ENCODE data around the gene PDE4D. TPM values are rescaled to one million over a fixed set of nuclear protein-coding genes. Genes with fewer than 3 reads are reported as not detected.

The PDE4D gene
- total RNA-seq, 1 donor from 2014 or later = 50.0 TPM

DNA sequence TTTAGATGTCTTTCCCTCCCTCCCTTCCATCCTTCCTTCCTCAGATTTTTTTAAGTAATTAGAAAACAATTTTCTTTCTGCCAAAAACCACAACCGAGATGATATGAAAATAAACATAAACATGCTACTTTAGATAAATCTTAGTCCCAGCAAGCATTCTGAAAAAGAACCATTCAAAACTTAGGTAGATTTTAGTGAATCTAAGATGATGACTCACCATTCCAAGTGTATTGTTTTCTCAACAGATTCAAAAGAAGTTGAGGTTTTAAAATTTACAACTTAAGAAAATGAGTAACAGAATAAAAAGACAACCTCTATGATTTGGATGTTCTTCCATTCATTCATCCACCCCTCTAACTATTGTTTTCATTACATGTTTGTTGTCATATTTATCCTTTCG is 465.1 kb downstream of the PDE4D start:
- no peak overlapping the region for H3K4me3 Mint-ChIP-seq
- TF ChIP-seq, protein P1, sequence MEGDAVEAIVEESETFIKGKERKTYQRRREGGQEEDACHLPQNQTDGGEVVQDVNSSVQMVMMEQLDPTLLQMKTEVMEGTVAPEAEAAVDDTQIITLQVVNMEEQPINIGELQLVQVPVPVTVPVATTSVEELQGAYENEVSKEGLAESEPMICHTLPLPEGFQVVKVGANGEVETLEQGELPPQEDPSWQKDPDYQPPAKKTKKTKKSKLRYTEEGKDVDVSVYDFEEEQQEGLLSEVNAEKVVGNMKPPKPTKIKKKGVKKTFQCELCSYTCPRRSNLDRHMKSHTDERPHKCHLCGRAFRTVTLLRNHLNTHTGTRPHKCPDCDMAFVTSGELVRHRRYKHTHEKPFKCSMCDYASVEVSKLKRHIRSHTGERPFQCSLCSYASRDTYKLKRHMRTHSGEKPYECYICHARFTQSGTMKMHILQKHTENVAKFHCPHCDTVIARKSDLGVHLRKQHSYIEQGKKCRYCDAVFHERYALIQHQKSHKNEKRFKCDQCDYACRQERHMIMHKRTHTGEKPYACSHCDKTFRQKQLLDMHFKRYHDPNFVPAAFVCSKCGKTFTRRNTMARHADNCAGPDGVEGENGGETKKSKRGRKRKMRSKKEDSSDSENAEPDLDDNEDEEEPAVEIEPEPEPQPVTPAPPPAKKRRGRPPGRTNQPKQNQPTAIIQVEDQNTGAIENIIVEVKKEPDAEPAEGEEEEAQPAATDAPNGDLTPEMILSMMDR (conservative IDR thresholded peaks at IDR 0.05) = no peak
- no peaks in the 10 kb centered on the region for H3K27me3 Mint-ChIP-seq

DNA sequence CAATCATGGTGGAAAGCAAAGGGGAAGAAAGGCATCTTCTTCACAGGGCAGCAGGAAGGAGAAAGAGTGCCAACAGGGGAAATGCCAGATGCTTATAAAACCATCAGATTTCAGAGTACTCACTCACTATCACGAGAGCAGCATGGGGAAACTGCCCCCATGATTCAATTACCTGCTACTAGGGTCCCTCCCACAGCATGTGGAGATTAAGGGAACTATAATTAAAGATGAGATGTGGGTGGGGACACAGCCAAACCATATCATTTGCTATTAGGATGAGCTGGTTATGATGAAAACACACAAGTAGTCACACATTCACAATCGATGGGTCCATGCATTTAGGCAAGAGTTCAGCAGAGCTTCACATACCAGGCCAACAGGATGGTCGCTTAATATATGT is 469.0 kb downstream of the PDE4D start:
- H3K4me1 Mint-ChIP-seq (ENCODE audit: unreplicated experiment) = peaks cover 4% of the 10 kb centered on the region
- TF ChIP-seq, protein P1 (conservative IDR thresholded peaks at IDR 0.05) = no peak
- no peaks in the 10 kb centered on the region for H3K9me3 Mint-ChIP-seq
- DNase-seq (ENCODE audit: extremely low spot score, unreplicated experiment) = no peak
- H3K27ac Mint-ChIP-seq = no peak overlapping the region
- H3K4me3 Mint-ChIP-seq = no peak overlapping the region
- H3K36me3 Mint-ChIP-seq = peaks cover 4% of the 10 kb centered on the region
- H3K27me3 Mint-ChIP-seq = no peaks in the 10 kb centered on the region

More for the DNA sequence above, 465.1 kb downstream of the PDE4D start:
- Mint-ChIP-seq H3K36me3 (peaks cover 4% of the 10 kb centered on the region), H3K27ac (no peak overlapping the region), H3K9me3 (no peaks in the 10 kb centered on the region), H3K4me1 (ENCODE audit: unreplicated experiment) (no peaks in the 10 kb centered on the region)
- DNase-seq (ENCODE audit: extremely low spot score, unreplicated experiment) = no peak

DNA sequence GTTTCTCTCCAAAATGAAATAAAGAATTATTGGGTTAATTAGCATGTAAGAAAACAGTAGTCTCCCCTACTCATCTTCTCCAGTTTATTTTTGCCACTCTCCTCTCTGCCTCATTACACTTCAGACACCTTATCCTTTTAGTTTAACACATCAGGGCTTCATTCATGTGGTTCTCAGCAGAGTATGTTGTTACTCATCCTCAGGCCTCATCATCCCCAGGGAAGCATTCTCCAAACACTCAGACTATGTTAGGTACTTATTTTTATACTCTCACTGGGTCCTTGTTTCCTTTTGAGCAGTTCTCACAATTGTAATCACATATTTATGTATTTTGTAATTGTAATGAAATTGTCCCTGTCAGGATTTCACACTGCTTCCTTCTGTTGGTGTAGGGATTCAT is 470.5 kb downstream of the PDE4D start:
- TF ChIP-seq, protein P1 (conservative IDR thresholded peaks at IDR 0.05) = no peak
- DNase-seq (ENCODE audit: extremely low spot score, unreplicated experiment) = no peak
- no peak overlapping the region for H3K4me3 Mint-ChIP-seq
- peaks cover 4% of the 10 kb centered on the region for H3K4me1 Mint-ChIP-seq (ENCODE audit: unreplicated experiment)
- no peak overlapping the region for H3K27ac Mint-ChIP-seq
- no peaks in the 10 kb centered on the region for H3K9me3 Mint-ChIP-seq
- H3K36me3 Mint-ChIP-seq = peaks cover 4% of the 10 kb centered on the region
- H3K27me3 Mint-ChIP-seq = no peaks in the 10 kb centered on the region

DNA sequence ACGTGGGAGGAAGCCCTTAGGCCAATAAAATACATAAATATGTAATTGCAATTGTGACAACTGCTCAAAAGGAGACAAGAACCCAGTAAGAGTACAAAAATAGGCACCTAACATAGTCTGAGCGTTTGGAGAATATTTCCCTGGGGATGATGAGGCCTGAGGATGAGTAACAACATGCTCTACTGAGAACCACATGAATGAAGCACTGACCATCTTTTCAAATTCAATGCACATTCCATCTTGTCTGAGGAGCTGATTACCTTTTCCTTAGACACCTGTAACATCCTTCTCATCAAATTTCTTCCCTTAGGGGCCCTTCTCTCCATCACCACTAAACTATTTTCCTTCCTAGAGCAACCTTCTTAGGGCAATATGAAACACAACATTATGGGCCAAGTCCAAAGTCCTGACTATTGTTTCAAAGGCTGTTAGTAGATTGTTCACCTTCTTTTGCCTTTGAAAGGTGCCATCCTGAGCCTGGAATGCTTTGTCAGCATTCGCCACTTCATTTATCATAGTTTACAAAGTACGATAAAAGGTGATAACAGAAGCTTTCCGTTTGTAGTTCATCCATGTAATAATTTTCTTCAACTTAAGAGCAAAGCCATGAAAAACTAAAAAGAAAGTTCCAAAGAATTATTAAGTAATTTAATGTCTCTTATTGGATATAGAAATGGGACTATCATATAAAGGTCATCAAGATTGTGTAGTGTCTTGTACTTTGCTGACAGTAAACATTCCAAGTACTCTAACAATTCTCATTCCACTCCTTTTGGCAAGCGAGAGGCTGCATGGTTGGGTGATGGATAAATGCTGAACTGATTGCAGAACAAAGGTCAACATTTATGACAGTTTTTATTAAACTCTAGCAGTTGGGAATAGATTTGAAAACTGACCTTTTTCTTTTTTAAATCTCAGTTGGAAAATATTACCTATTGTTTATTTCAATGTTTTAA is 471.3 kb downstream of the PDE4D start:
- no peaks in the 10 kb centered on the region for H3K27me3 Mint-ChIP-seq
- H3K27ac Mint-ChIP-seq = no peak overlapping the region
- H3K4me3 Mint-ChIP-seq = no peak overlapping the region
- peaks cover 4% of the 10 kb centered on the region for H3K4me1 Mint-ChIP-seq (ENCODE audit: unreplicated experiment)
- no peaks in the 10 kb centered on the region for H3K9me3 Mint-ChIP-seq
- TF ChIP-seq, protein P1 (conservative IDR thresholded peaks at IDR 0.05) = no peak
- H3K36me3 Mint-ChIP-seq = peaks cover 4% of the 10 kb centered on the region
- DNase-seq (ENCODE audit: extremely low spot score, unreplicated experiment) = no peak

DNA sequence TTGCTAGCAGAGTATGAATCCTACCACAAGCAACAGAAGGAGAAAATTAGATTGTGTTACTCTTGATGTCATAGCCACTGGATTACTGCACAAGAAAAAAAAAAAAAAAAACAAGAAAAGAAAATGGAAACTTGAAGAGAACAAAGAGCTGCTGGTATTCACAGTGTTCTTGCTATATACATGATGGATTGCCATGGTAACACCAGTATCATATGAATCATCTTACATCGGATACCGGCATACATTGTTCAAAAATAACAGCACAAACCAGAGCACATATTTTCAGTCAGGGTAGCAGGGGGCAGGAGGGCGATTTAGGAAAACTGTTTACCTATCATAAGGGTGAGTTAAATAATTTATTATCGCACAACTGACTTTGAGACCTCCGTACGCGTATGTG is 472.9 kb downstream of the PDE4D start:
- no peaks in the 10 kb centered on the region for H3K27me3 Mint-ChIP-seq
- TF ChIP-seq, protein P1 (conservative IDR thresholded peaks at IDR 0.05) = no peak
- no peak for DNase-seq (ENCODE audit: extremely low spot score, unreplicated experiment)

More for the DNA sequence above, 472.9 kb downstream of the PDE4D start:
- H3K4me1 Mint-ChIP-seq (ENCODE audit: unreplicated experiment) = peaks cover 4% of the 10 kb centered on the region
- H3K27ac Mint-ChIP-seq = no peak overlapping the region
- peaks cover 4% of the 10 kb centered on the region for H3K36me3 Mint-ChIP-seq
- no peaks in the 10 kb centered on the region for H3K9me3 Mint-ChIP-seq
- no peak overlapping the region for H3K4me3 Mint-ChIP-seq

Measured in type B pancreatic cell (in vitro differentiated cells).